HFFc6 (cell line): Measurements from ENCODE around the gene DCUN1D5. TPM values are rescaled to one million over a fixed set of nuclear protein-coding genes. Genes with fewer than 3 reads are reported as not detected.

Source experiments
- DNase-seq: peaks from one replicate; pipeline ENCODE4 v3.0.0-alpha.2; 2018
- H3K27ac Mint-ChIP-seq: 2 replicates; pipeline ENCODE4 v1.8.0; 2020; ENCODE audit warnings: mild to moderate bottlenecking, mixed read lengths
- H3K27me3 Mint-ChIP-seq: 2 replicates; pipeline ENCODE4 v1.8.0; 2021; ENCODE audit warnings: mild to moderate bottlenecking, moderate library complexity, mixed read lengths; ENCODE audit not compliant: insufficient read depth
- H3K36me3 Mint-ChIP-seq: 2 replicates; pipeline ENCODE4 v1.8.0; 2021; ENCODE audit warnings: low read depth, mixed read lengths
- H3K4me1 Mint-ChIP-seq: 2 replicates; pipeline ENCODE4 v1.8.0; 2020; ENCODE audit warnings: low read depth, mixed read lengths
- H3K4me3 Mint-ChIP-seq: 2 replicates; pipeline ENCODE4 v1.8.0; 2020; ENCODE audit warnings: mild to moderate bottlenecking, moderate library complexity, mixed read lengths
- H3K9me3 Mint-ChIP-seq: 2 replicates; pipeline ENCODE4 v1.8.0; 2020; ENCODE audit warnings: mild to moderate bottlenecking, mixed read lengths
- total RNA-seq, 6 experiments: library from RNA; stranded (reverse); fragmentation: NEBNext Ultra II Directional; extraction: Animal tissue kit (Norgen Biotek cat#: 25700); gene quantifications; 2 replicates in 1 of 6; 3 replicates in 5 of 6; pipeline ENCODE4 v1.2.3, GENCODE V29; 2021
- TF ChIP-seq, protein P1 (sequence below): fragments of 200-600 bp; sonication (generic); IDR thresholded peaks from 2 replicates; pipeline ENCODE4 v1.5.0; 2021; ENCODE audit warnings: antibody characterized with exemption, mild to moderate bottlenecking

The DCUN1D5 gene
- total RNA-seq, 6 experiments from 2014 or later = 37.5 to 46.1 (median 40.1) TPM

DNA sequence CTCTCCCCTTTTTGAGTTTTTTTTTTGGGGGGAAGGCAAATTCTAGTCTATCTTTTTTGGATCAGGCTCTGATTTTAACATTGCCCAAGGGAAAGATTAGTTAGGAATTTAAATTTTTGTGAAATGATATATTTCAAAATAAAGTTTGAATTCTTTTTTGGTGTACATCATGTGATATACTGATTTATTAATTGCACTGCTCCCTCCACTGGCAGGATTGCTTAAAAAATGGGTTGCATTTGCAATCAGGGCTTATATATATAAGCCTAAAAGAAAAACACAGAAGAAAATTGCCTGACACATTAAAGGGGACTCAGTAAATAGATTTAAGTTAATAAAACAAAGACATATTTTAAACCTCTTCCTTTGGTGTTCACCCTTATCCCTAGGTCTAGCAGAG is 18.4 kb upstream of the DCUN1D5 start:
- H3K4me1 Mint-ChIP-seq = peaks cover 50% of the 10 kb centered on the region
- peaks cover 3% of the 10 kb centered on the region; the same call in 1 of the 2 replicates for H3K27me3 Mint-ChIP-seq
- H3K4me3 Mint-ChIP-seq = peak overlapping the region; percentile 95
- TF ChIP-seq, protein P1, sequence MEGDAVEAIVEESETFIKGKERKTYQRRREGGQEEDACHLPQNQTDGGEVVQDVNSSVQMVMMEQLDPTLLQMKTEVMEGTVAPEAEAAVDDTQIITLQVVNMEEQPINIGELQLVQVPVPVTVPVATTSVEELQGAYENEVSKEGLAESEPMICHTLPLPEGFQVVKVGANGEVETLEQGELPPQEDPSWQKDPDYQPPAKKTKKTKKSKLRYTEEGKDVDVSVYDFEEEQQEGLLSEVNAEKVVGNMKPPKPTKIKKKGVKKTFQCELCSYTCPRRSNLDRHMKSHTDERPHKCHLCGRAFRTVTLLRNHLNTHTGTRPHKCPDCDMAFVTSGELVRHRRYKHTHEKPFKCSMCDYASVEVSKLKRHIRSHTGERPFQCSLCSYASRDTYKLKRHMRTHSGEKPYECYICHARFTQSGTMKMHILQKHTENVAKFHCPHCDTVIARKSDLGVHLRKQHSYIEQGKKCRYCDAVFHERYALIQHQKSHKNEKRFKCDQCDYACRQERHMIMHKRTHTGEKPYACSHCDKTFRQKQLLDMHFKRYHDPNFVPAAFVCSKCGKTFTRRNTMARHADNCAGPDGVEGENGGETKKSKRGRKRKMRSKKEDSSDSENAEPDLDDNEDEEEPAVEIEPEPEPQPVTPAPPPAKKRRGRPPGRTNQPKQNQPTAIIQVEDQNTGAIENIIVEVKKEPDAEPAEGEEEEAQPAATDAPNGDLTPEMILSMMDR = peak; percentile 77
- peak overlapping the region; percentile 98 for H3K27ac Mint-ChIP-seq
- H3K9me3 Mint-ChIP-seq = no peaks in the 10 kb centered on the region
- peak; percentile 57 for DNase-seq
- H3K36me3 Mint-ChIP-seq = peaks cover 14% of the 10 kb centered on the region

DNA sequence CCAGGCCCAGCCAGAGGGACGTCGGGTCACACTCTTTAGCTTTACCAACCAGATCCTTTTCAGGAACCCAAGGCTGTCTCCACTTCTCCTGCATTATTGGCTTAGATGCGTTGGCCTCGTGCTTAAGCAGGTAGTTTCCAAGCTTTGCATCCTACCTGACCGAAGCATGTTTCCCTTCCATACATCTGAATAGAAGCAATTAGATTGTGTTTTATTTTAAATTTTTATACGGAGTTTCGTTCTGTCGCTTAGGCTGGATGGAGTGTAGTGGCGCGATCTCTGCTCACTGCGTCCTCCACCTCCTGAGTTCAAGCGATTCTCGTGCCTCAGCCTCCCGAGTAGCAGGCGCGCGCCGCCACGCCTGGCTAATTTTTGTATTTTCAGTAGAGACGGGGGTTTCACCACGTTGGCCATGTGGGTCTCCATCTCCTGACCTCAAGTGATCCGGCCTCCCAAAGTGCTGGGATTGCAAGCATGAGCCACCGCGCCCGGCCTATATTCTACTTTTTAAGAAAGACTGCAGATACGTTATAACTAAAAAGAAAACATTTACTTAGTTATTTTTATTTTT is 17.9 kb upstream of the DCUN1D5 start:
- peaks cover 3% of the 10 kb centered on the region; the same call in 1 of the 2 replicates for H3K27me3 Mint-ChIP-seq
- H3K27ac Mint-ChIP-seq = peak overlapping the region; percentile 98
- H3K36me3 Mint-ChIP-seq = peaks cover 11% of the 10 kb centered on the region
- H3K9me3 Mint-ChIP-seq = no peaks in the 10 kb centered on the region
- H3K4me3 Mint-ChIP-seq = peak overlapping the region; percentile 95
- TF ChIP-seq, protein P1 = no peak
- no peak for DNase-seq
- peaks cover 48% of the 10 kb centered on the region for H3K4me1 Mint-ChIP-seq

DNA sequence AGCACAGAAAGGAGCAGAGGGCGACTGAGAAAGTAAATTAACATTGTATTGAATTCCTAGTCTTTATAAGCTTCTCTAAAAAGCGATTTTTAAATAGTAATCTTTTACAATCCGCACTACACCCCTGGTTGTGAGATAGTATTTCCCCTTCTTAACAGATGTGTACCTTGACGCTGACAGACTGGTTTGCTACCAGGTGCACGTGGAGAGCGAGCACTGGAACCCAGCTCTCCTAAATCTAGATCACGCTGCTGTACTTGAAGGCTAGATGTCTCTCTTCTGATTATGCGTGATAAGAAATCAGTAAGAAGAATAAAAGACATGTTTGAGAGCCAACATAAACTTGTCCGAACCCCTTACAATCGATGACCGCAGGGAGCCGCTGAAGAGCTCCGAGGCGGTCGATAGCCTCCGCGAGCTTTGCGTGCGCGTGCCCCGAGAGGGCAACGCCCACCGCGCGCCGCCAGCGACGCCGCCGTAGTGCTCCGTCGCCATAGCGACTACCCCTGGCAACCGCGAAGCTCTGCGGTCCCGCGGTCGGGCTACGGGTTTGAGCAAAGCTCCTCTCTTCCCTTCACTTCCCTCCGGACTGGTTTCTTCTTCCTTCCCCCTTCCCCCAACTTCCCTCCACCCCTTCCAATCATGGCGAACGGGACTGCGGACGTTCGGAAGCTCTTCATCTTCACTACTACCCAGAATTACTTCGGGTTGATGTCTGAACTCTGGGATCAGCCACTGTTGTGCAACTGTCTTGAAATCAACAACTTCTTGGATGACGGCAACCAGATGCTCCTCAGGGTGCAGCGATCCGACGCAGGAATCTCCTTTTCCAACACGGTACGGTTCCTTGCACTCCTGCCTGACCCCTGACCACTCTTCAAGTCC is 17.2 kb upstream of the DCUN1D5 start, which contains the start of gene DYNC2H1:
TSS of gene DYNC2H1 (plus strand) at position 494 of the 885 bp plus-strand sequence. CDS start at position 643, 149 bp downstream.
- TF ChIP-seq, protein P1 = peak; percentile 73
- Mint-ChIP-seq H3K27me3 (peaks cover 5% of the 10 kb centered on the region), H3K27ac (peak within 1 kb of the TSS; percentile 98), H3K4me3 (peak within 1 kb of the TSS; percentile 95), H3K36me3 (peaks cover 4% of the 10 kb centered on the region), H3K9me3 (no peaks in the 10 kb centered on the region), H3K4me1 (peaks cover 41% of the 10 kb centered on the region)
- DNase-seq = peak; percentile 90

DNA sequence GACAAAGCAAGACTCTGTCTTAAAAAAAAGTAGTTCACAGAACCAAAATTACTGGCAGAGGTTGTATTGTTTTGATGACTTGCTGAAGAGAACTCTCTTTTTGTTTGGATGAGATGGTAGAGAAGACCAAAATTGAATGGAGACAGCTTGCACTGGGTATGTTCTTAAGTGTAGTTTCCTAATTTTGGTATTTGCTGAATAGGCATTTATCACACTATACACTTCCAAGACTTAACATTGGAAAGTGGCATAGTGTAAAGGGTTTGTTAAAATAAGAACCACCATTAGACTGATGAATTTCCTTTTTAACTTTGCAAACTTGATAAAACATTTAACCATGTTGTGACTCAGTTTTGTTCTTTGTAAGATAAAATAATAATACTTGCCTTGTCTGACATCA is 5.3 kb upstream of the DCUN1D5 start:
- Mint-ChIP-seq H3K27ac (no peak overlapping the region), H3K9me3 (no peaks in the 10 kb centered on the region), H3K4me3 (no peak overlapping the region), H3K36me3 (no peaks in the 10 kb centered on the region), H3K27me3 (peaks cover 7% of the 10 kb centered on the region), H3K4me1 (peaks cover 13% of the 10 kb centered on the region)
- TF ChIP-seq, protein P1 = no peak
- DNase-seq = no peak

DNA sequence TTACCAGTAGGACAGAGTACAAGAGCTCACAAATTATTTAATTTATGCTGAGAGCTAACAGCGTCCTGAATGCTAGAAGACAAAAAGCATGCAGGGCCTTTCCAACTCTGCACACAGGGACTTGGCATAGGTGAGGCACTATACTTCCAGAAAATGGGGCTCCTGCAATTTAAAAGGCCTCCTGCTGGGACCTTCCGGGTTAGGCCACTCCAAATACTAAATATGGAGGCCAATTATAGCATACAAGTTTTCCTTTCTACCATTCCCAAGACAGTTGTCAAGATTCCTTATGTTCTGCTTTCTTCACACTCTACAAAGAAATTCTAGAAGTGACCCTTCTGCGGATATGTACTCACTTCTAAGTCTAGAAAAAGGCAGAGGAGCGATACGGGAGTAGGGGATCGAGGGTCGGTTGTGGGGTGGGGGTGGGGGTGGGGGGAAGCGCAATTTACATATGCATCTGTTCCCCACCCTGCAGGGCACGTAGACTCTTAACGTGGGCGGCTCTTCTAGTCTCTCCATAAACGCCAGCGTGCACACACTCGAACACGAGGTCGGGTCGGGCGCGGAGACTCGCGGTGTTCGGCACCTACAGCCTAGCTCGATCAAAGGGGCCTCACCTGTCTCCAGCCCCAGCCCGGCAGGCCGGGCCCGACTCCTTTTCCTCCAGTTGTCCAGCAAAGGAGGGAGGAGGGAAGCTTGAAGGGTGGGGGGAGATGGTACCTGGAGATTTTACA is 728 bp downstream of the DCUN1D5 start:
- H3K4me3 Mint-ChIP-seq = peak overlapping the region; percentile 95
- peaks cover 44% of the 10 kb centered on the region for H3K4me1 Mint-ChIP-seq
- H3K9me3 Mint-ChIP-seq = no peaks in the 10 kb centered on the region
- TF ChIP-seq, protein P1 = no peak
- peaks cover 9% of the 10 kb centered on the region for H3K27me3 Mint-ChIP-seq
- peaks cover 9% of the 10 kb centered on the region for H3K36me3 Mint-ChIP-seq
- H3K27ac Mint-ChIP-seq = peak overlapping the region; percentile 90
- DNase-seq = no peak
